Adrenal gland (tissue), 5 donors: ENCODE data around the gene NEO1.

Source experiments
- CTCF ChIP-seq, 6 experiments: fragments of 450-650 bp in 4 of 6; fragments of 200-600 bp in 2 of 6; sonication (generic) in 1 of 6; IDR thresholded peaks; 1 replicate in 5 of 6; 2 replicates in 1 of 6; pipeline versions ENCODE4 v1.5.1 to v1.8.0; 2016 to 2021; ENCODE audit warnings: antibody characterized with exemption in 6 of 6, mild to moderate bottlenecking in 2 of 6, moderate library complexity in 1 of 6
- POLR2A ChIP-seq, 2 donors: fragments of 450-650 bp; IDR thresholded peaks; one replicate each; pipeline ENCODE4 v1.6.1; 2017; ENCODE audit warnings: antibody characterized with exemption in 2 of 2, mild to moderate bottlenecking in 2 of 2, moderate library complexity in 1 of 2
- donor health status: DM: no; HTN: no; CAD: no.

GRCh38 chr15:73026511-73027054, 25.7 kb upstream of the NEO1 start:
- TF ChIP-seq CTCF (IDR thresholded peaks at IDR 0.05) (no peak), POLR2A (IDR thresholded peaks at IDR 0.05) (no peak)
